Endothelial cell of umbilical vein (primary cell): ENCODE measurements around the gene DGKB. TPM values are rescaled to one million over a fixed set of nuclear protein-coding genes. Genes with fewer than 3 reads are reported as not detected.

Source experiments
- BruUV-seq: library from RNA; stranded (reverse); fragments of 400-500 nt; replicated peaks from 2 replicates; lab custom pipeline; 2021; lab: Mats Ljungman, UMichigan
- CTCF ChIA-PET: fragments of 300-600, 350-600 bp; sonication (Branson Sonifier 250); formaldehyde crosslinking; loops from one replicate; lab custom pipeline; 2021; ENCODE audit warnings: antibody characterized with exemption, inconsistent platforms; lab: Charles Lee
- POLR2A ChIA-PET: fragments of 300-600, 350-600 bp; sonication (Branson Sonifier 250); formaldehyde crosslinking; loops from one replicate; lab custom pipeline; 2021; ENCODE audit warnings: antibody characterized with exemption, inconsistent platforms; lab: Charles Lee
- DNase-seq: peaks from one replicate; pipeline ENCODE4 v3.0.0-alpha.2; 2011; ENCODE audit warnings: low read depth, low spot score
- FAIRE-seq: peaks from 2 replicates; lab custom pipeline; 2011; peaks lifted over from hg19 to GRCh38; lab: Jason Lieb, UNC
- H2AFZ ChIP-seq: 2 replicates; pipeline ENCODE4 v1.6.0; 2012; ENCODE audit warnings: low read depth, low read length, control low read depth, inconsistent platforms
- H3K27ac ChIP-seq: 2 replicates; pipeline ENCODE4 v1.5.1; 2011; ENCODE audit warnings: low read depth, mild to moderate bottlenecking, control low read depth, low read length, moderate library complexity; ENCODE audit not compliant: insufficient read depth
- H3K27me3 ChIP-seq, 2 experiments: 2 replicates each; pipeline versions ENCODE4 v1.6.0 to v1.6.1; 2011; ENCODE audit warnings: low read length in 2 of 2, mixed read lengths in 1 of 2; ENCODE audit not compliant: control insufficient read depth in 2 of 2, insufficient read depth in 2 of 2
- H3K36me3 ChIP-seq, 2 experiments: 2 replicates in 1 of 2; 3 replicates in 1 of 2; pipeline ENCODE4 v1.5.1; 2011; ENCODE audit warnings: low read length in 2 of 2, mild to moderate bottlenecking in 1 of 2, moderate library complexity in 1 of 2; ENCODE audit not compliant: control insufficient read depth in 2 of 2, insufficient read depth in 2 of 2; ENCODE audit errors: extremely low read depth in 1 of 2
- H3K4me1 ChIP-seq: 3 replicates; pipeline ENCODE4 v1.5.1; 2011; ENCODE audit warnings: mild to moderate bottlenecking, low read length; ENCODE audit not compliant: control insufficient read depth, insufficient read depth; ENCODE audit errors: extremely low read depth
- H3K4me2 ChIP-seq: 2 replicates; pipeline ENCODE4 v1.6.1; 2011; ENCODE audit warnings: low read length, control low read depth, mixed read lengths; ENCODE audit not compliant: insufficient read depth
- H3K4me3 ChIP-seq, 3 experiments: fragments of 200-600 bp in 1 of 3; sonication (generic), shearing (Covaris generic) in 1 of 3; replicated peaks in 1 of 3; 2 replicates each; pipeline ENCODE4 v1.5.1; 2011 to 2016; ENCODE audit warnings: control low read depth in 3 of 3, low read length in 3 of 3, mild to moderate bottlenecking in 2 of 3, inconsistent platforms in 1 of 3, low read depth in 1 of 3, moderate library complexity in 1 of 3; ENCODE audit not compliant: insufficient read depth in 1 of 3
- H3K79me2 ChIP-seq: 2 replicates; pipeline ENCODE4 v1.6.0; 2012; ENCODE audit warnings: low read length, inconsistent platforms; ENCODE audit not compliant: control insufficient read depth, insufficient read depth
- H3K9ac ChIP-seq: replicated peaks from 2 replicates; pipeline ENCODE3; 2011; ENCODE audit warnings: low read length, control low read depth; ENCODE audit not compliant: insufficient read depth; ENCODE audit errors: extremely low read depth
- H3K9me1 ChIP-seq: replicated peaks from 3 replicates; pipeline ENCODE4 v1.6.0; 2011; ENCODE audit warnings: mild to moderate bottlenecking, low read length; ENCODE audit not compliant: control insufficient read depth, insufficient read depth; ENCODE audit errors: extremely low read depth
- H3K9me3 ChIP-seq: replicated peaks from 2 replicates; pipeline ENCODE4 v1.5.1; 2012; ENCODE audit warnings: low read length, inconsistent platforms; ENCODE audit not compliant: control insufficient read depth, insufficient read depth
- H4K20me1 ChIP-seq: replicated peaks from 2 replicates; pipeline ENCODE3; 2011; ENCODE audit warnings: mild to moderate bottlenecking, low read length; ENCODE audit not compliant: control insufficient read depth, insufficient read depth; ENCODE audit errors: extremely low read depth
- CTCF ChIP-seq, 2 donors: IDR thresholded peaks; 1 replicate in 1 of 2; 2 replicates in 1 of 2; pipeline ENCODE4 v1.5.1; 2011; ENCODE audit warnings: low read length in 2 of 2, mild to moderate bottlenecking in 2 of 2, moderate library complexity in 2 of 2, control low read depth in 1 of 2, inconsistent platforms in 1 of 2, low read depth in 1 of 2; ENCODE audit not compliant: insufficient read depth in 1 of 2; ENCODE audit errors: extremely low read depth in 1 of 2
- EZH2 ChIP-seq: IDR thresholded peaks from 2 replicates; pipeline ENCODE4 v1.6.1; 2012; ENCODE audit warnings: borderline replicate concordance, low read depth, mild to moderate bottlenecking, moderate library complexity, low read length, inconsistent platforms; ENCODE audit not compliant: severe bottlenecking
- FOS ChIP-seq: IDR thresholded peaks from 2 replicates; pipeline ENCODE4 v1.6.1; 2011; ENCODE audit warnings: mild to moderate bottlenecking, low read length, moderate library complexity, borderline replicate concordance; ENCODE audit not compliant: insufficient read depth
- GATA2 ChIP-seq: IDR thresholded peaks from 2 replicates; pipeline ENCODE4 v1.7.0; 2011; ENCODE audit warnings: low read depth, mild to moderate bottlenecking, moderate library complexity, mixed read lengths, low read length; ENCODE audit not compliant: insufficient read length, insufficient read depth
- JUN ChIP-seq: IDR thresholded peaks from 2 replicates; pipeline ENCODE4 v1.6.1; 2011; ENCODE audit warnings: borderline replicate concordance, low read depth; ENCODE audit not compliant: insufficient read length, insufficient read depth
- MAX ChIP-seq: IDR thresholded peaks from 2 replicates; pipeline ENCODE4 v1.6.1; 2011; ENCODE audit not compliant: insufficient read depth, insufficient read length
- MYC ChIP-seq: IDR thresholded peaks from one replicate; pipeline ENCODE4 v1.6.1; 2011; ENCODE audit warnings: mild to moderate bottlenecking, low read depth, low read length
- POLR2A ChIP-seq: IDR thresholded peaks from 2 replicates; pipeline ENCODE4 v1.6.1; 2012; ENCODE audit warnings: low read depth, mild to moderate bottlenecking, control low read depth, low read length
- POLR2AphosphoS5 ChIP-seq: IDR thresholded peaks from 2 replicates; pipeline ENCODE4 v1.6.1; 2012; ENCODE audit warnings: low read depth, mild to moderate bottlenecking, control low read depth, low read length, moderate library complexity; ENCODE audit not compliant: insufficient read depth
- dilution Hi-C: fragments of 300-500 bp; cut with MboI; formaldehyde crosslinking; loops from one replicate; pipeline ENCODE4 v1.15.0; 2019; ENCODE audit warnings: low sequenced_read_pairs; ENCODE audit not compliant: extremely low pct_ligation_motif_present
- intact Hi-C: fragments of 100-400 bp; cut with micrococcal nuclease; formaldehyde crosslinking; loops from one replicate; pipeline ENCODE4 v1.10.0; 2022
- polyA plus RNA-seq, 4 experiments: library from polyadenylated mRNA; depleted of rRNA in 3 of 4; stranded (reverse) in 3 of 4; unstranded in 1 of 4; fragments of >200 nt; gene quantifications; 2 replicates each; pipeline versions ENCODE4 v1.2.1 to v1.2.3, GENCODE V29; 2011 to 2012; ENCODE audit warnings: missing spikeins in 1 of 4
- total RNA-seq: library from RNA; stranded (reverse); gene quantifications from 2 replicates; pipeline ENCODE4 v1.2.3, GENCODE V29; 2021

The DGKB gene
- total and polyA plus RNA-seq, 2 donors (not counting 3 experiments of a cell fraction or from before 2014, with no cell fraction given) = not detected

GRCh38 chr7:14271441-14271840, 631.1 kb downstream of the DGKB start:
- Histone ChIP-seq H3K4me2 (no peak overlapping the region), H2AFZ (no peak overlapping the region), H3K4me1 (no peaks in the 10 kb centered on the region), H3K9me3 (no peaks in the 10 kb centered on the region), H4K20me1 (no peaks in the 10 kb centered on the region), H3K4me3 (no peak overlapping the region), H3K9me1 (no peaks in the 10 kb centered on the region), H3K36me3 (no peaks in the 10 kb centered on the region), H3K79me2 (no peaks in the 10 kb centered on the region), H3K27ac (no peak overlapping the region), H3K9ac (no peak overlapping the region), H3K27me3 (no peaks in the 10 kb centered on the region)
- no TSS peak for BruUV-seq
- POLR2A ChIA-PET = no interaction called here
- TF ChIP-seq MAX = no peak
- no peak for TF ChIP-seq MYC
- TF ChIP-seq FOS = no peak
- TF ChIP-seq POLR2AphosphoS5 = no peak
- no peak for TF ChIP-seq POLR2A
- no peak for TF ChIP-seq GATA2
- no peak for TF ChIP-seq JUN
- no peak for TF ChIP-seq EZH2
- TF ChIP-seq CTCF (IDR thresholded peaks at IDR 0.05; ENCODE audit: extremely low read depth in 1 of 2, insufficient read depth in 1 of 2, low read depth in 1 of 2, low read length in 2 of 2) = no peak
- intact Hi-C loops (no loop called here), dilution Hi-C loops (no loop called here)
- CTCF ChIA-PET = no interaction called here
- FAIRE-seq (no peak), DNase-seq (no peak)
